HL-60 (cell line): ENCODE measurements around the gene SLPI.

Experiments
- DNase-seq, 2 experiments: peaks; one replicate each; pipeline ENCODE4 v3.0.0-alpha.2; 2010 to 2020; ENCODE audit warnings: low read depth in 1 of 2, low spot score in 1 of 2
- H3K27ac ChIP-seq: fragments of 250-450 bp; sonication (Bioruptor Pico); replicated peaks from 2 replicates; pipeline ENCODE4 v1.5.1; 2020; ENCODE audit warnings: mild to moderate bottlenecking, moderate library complexity
- H3K27me3 ChIP-seq: fragments of 250-450 bp; sonication (Bioruptor Pico); 2 replicates; pipeline ENCODE4 v1.5.1; 2021; ENCODE audit warnings: mild to moderate bottlenecking, moderate library complexity; ENCODE audit not compliant: insufficient read depth, poor library complexity, severe bottlenecking
- H3K4me3 ChIP-seq: replicated peaks from 2 replicates; pipeline ENCODE4 v1.5.1; 2011; ENCODE audit warnings: mild to moderate bottlenecking, control low read depth, low read length; ENCODE audit not compliant: insufficient read depth
- CTCF ChIP-seq: IDR thresholded peaks from one replicate; pipeline ENCODE4 v1.5.1; 2011; ENCODE audit warnings: low read length, control low read depth, inconsistent platforms; ENCODE audit not compliant: insufficient read depth
- GABPA ChIP-seq: IDR thresholded peaks from 2 replicates; pipeline ENCODE4 v1.6.1; 2012; ENCODE audit warnings: low read depth
- POLR2AphosphoS5 ChIP-seq: IDR thresholded peaks from 2 replicates; pipeline ENCODE4 v1.6.1; 2012; ENCODE audit warnings: low read depth
- REST ChIP-seq: IDR thresholded peaks from 2 replicates; pipeline ENCODE4 v1.6.1; 2012; ENCODE audit warnings: low read depth; ENCODE audit not compliant: insufficient replicate concordance
- SPI1 ChIP-seq: IDR thresholded peaks from 2 replicates; pipeline ENCODE4 v1.6.1; 2012; ENCODE audit warnings: low read depth, mild to moderate bottlenecking, borderline replicate concordance

The SLPI gene

GRCh38 chr20:45258259-45258658 lies 3.9 kb upstream of the SLPI start:
- Histone ChIP-seq H3K27ac (no peak overlapping the region), H3K4me3 (no peak overlapping the region), H3K27me3 (no peaks in the 10 kb centered on the region)
- TF ChIP-seq SPI1 (no peak), GABPA (no peak), POLR2AphosphoS5 (no peak), REST (no peak), CTCF (no peak)
- no peak for DNase-seq

- no peak for DNase-seq
Measured at GRCh38 chr20:45257711-45258110, 3.3 kb upstream of the SLPI start.

GRCh38 chr20:45257161-45257560 lies 2.8 kb upstream of the SLPI start:
- no peak for DNase-seq
- Histone ChIP-seq H3K4me3 (no peak overlapping the region), H3K27ac (no peak overlapping the region), H3K27me3 (no peaks in the 10 kb centered on the region)
- no peak for TF ChIP-seq SPI1
- no peak for TF ChIP-seq POLR2AphosphoS5
- TF ChIP-seq CTCF, result no peak
- TF ChIP-seq REST, result no peak
- TF ChIP-seq GABPA, result no peak

More at GRCh38 chr20:45257711-45258110, 3.3 kb upstream of the SLPI start:
- Histone ChIP-seq H3K27me3 (no peaks in the 10 kb centered on the region), H3K27ac (no peak overlapping the region), H3K4me3 (no peak overlapping the region)
- TF ChIP-seq GABPA (no peak), SPI1 (no peak), REST (no peak)

- Histone ChIP-seq H3K4me3 (no peak overlapping the region), H3K27ac (peak overlapping the region; percentile 59), H3K27me3 (no peaks in the 10 kb centered on the region)
- TF ChIP-seq GABPA, result no peak
- TF ChIP-seq SPI1, result no peak
- no peak for TF ChIP-seq CTCF
- no peak for DNase-seq
Measured at GRCh38 chr20:45253261-45253660, 1.1 kb downstream of the SLPI start.
